Measurements from ENCODE around the gene ABLIM2.

The ABLIM2 gene

GRCh38 chr4:8082517-8083055, 76.0 kb downstream of the ABLIM2 start:
- no peak for DNase-seq

- DNase-seq, result no peak
These were observed 76.7 kb downstream of the ABLIM2 start for GRCh38 chr4:8081621-8082516.

- DNase-seq, result no peak
These were observed 77.4 kb downstream of the ABLIM2 start for GRCh38 chr4:8081171-8081570.

GRCh38 chr4:8080754-8081065, 77.9 kb downstream of the ABLIM2 start:
- no peak for DNase-seq

- DNase-seq, result no peak
These were observed 78.5 kb downstream of the ABLIM2 start for GRCh38 chr4:8079916-8080753.

- DNase-seq, result no peak
These were observed 79.4 kb downstream of the ABLIM2 start for GRCh38 chr4:8079031-8079885.

GRCh38 chr4:8078610-8079015, 80.0 kb downstream of the ABLIM2 start:
- no peak for DNase-seq

GRCh38 chr4:8078109-8078494, 80.5 kb downstream of the ABLIM2 start:
- no peak for DNase-seq

- no peak for DNase-seq
These were observed 81.2 kb downstream of the ABLIM2 start for GRCh38 chr4:8077181-8078108.

- no peak for DNase-seq
These were observed 82.6 kb downstream of the ABLIM2 start for GRCh38 chr4:8076023-8076422.

- DNase-seq, result no peak
These were observed 85.3 kb downstream of the ABLIM2 start for GRCh38 chr4:8073206-8073863.

GRCh38 chr4:8072235-8072968, 86.2 kb downstream of the ABLIM2 start:
- no peak for DNase-seq

- DNase-seq, result no peak
These were observed 86.8 kb downstream of the ABLIM2 start for GRCh38 chr4:8071766-8072165.

- DNase-seq, result no peak
These were observed 87.6 kb downstream of the ABLIM2 start for GRCh38 chr4:8070736-8071718.

GRCh38 chr4:8069102-8069752, 89.4 kb downstream of the ABLIM2 start:
- DNase-seq, result no peak

- no peak for DNase-seq
These were observed 90.4 kb downstream of the ABLIM2 start for GRCh38 chr4:8067945-8068896.

GRCh38 chr4:8067274-8067936, 91.2 kb downstream of the ABLIM2 start:
- DNase-seq, result no peak

Measured in activated CD4-positive, CD25-positive, alpha-beta regulatory T cell (primary cell).